Endothelial cell of umbilical vein (primary cell): ENCODE measurements around the gene PLA2R1. TPM values are rescaled to one million over a fixed set of nuclear protein-coding genes. Genes with fewer than 3 reads are reported as not detected.

ENCODE experiments used
- BruUV-seq: library from RNA; stranded (reverse); fragments of 400-500 nt; replicated peaks from 2 replicates; lab custom pipeline; 2021; lab: Mats Ljungman, UMichigan
- CTCF ChIA-PET: fragments of 300-600, 350-600 bp; sonication (Branson Sonifier 250); formaldehyde crosslinking; loops from one replicate; lab custom pipeline; 2021; ENCODE audit warnings: antibody characterized with exemption, inconsistent platforms; lab: Charles Lee
- POLR2A ChIA-PET: fragments of 300-600, 350-600 bp; sonication (Branson Sonifier 250); formaldehyde crosslinking; loops from one replicate; lab custom pipeline; 2021; ENCODE audit warnings: antibody characterized with exemption, inconsistent platforms; lab: Charles Lee
- DNase-seq: peaks from one replicate; pipeline ENCODE4 v3.0.0-alpha.2; 2011; ENCODE audit warnings: low read depth, low spot score
- FAIRE-seq: peaks from 2 replicates; lab custom pipeline; 2011; peaks lifted over from hg19 to GRCh38; lab: Jason Lieb, UNC
- H2AFZ ChIP-seq: 2 replicates; pipeline ENCODE4 v1.6.0; 2012; ENCODE audit warnings: low read depth, low read length, control low read depth, inconsistent platforms
- H3K27ac ChIP-seq: 2 replicates; pipeline ENCODE4 v1.5.1; 2011; ENCODE audit warnings: low read depth, mild to moderate bottlenecking, control low read depth, low read length, moderate library complexity; ENCODE audit not compliant: insufficient read depth
- H3K27me3 ChIP-seq, 2 experiments: 2 replicates each; pipeline versions ENCODE4 v1.6.0 to v1.6.1; 2011; ENCODE audit warnings: low read length in 2 of 2, mixed read lengths in 1 of 2; ENCODE audit not compliant: control insufficient read depth in 2 of 2, insufficient read depth in 2 of 2
- H3K36me3 ChIP-seq, 2 experiments: 2 replicates in 1 of 2; 3 replicates in 1 of 2; pipeline ENCODE4 v1.5.1; 2011; ENCODE audit warnings: low read length in 2 of 2, mild to moderate bottlenecking in 1 of 2, moderate library complexity in 1 of 2; ENCODE audit not compliant: control insufficient read depth in 2 of 2, insufficient read depth in 2 of 2; ENCODE audit errors: extremely low read depth in 1 of 2
- H3K4me1 ChIP-seq: 3 replicates; pipeline ENCODE4 v1.5.1; 2011; ENCODE audit warnings: mild to moderate bottlenecking, low read length; ENCODE audit not compliant: control insufficient read depth, insufficient read depth; ENCODE audit errors: extremely low read depth
- H3K4me2 ChIP-seq: 2 replicates; pipeline ENCODE4 v1.6.1; 2011; ENCODE audit warnings: low read length, control low read depth, mixed read lengths; ENCODE audit not compliant: insufficient read depth
- H3K4me3 ChIP-seq, 3 experiments: fragments of 200-600 bp in 1 of 3; sonication (generic), shearing (Covaris generic) in 1 of 3; replicated peaks in 1 of 3; 2 replicates each; pipeline ENCODE4 v1.5.1; 2011 to 2016; ENCODE audit warnings: control low read depth in 3 of 3, low read length in 3 of 3, mild to moderate bottlenecking in 2 of 3, inconsistent platforms in 1 of 3, low read depth in 1 of 3, moderate library complexity in 1 of 3; ENCODE audit not compliant: insufficient read depth in 1 of 3
- H3K79me2 ChIP-seq: 2 replicates; pipeline ENCODE4 v1.6.0; 2012; ENCODE audit warnings: low read length, inconsistent platforms; ENCODE audit not compliant: control insufficient read depth, insufficient read depth
- H3K9ac ChIP-seq: replicated peaks from 2 replicates; pipeline ENCODE3; 2011; ENCODE audit warnings: low read length, control low read depth; ENCODE audit not compliant: insufficient read depth; ENCODE audit errors: extremely low read depth
- H3K9me1 ChIP-seq: replicated peaks from 3 replicates; pipeline ENCODE4 v1.6.0; 2011; ENCODE audit warnings: mild to moderate bottlenecking, low read length; ENCODE audit not compliant: control insufficient read depth, insufficient read depth; ENCODE audit errors: extremely low read depth
- H3K9me3 ChIP-seq: replicated peaks from 2 replicates; pipeline ENCODE4 v1.5.1; 2012; ENCODE audit warnings: low read length, inconsistent platforms; ENCODE audit not compliant: control insufficient read depth, insufficient read depth
- H4K20me1 ChIP-seq: replicated peaks from 2 replicates; pipeline ENCODE3; 2011; ENCODE audit warnings: mild to moderate bottlenecking, low read length; ENCODE audit not compliant: control insufficient read depth, insufficient read depth; ENCODE audit errors: extremely low read depth
- CTCF ChIP-seq, 2 donors: IDR thresholded peaks; 1 replicate in 1 of 2; 2 replicates in 1 of 2; pipeline ENCODE4 v1.5.1; 2011; ENCODE audit warnings: low read length in 2 of 2, mild to moderate bottlenecking in 2 of 2, moderate library complexity in 2 of 2, control low read depth in 1 of 2, inconsistent platforms in 1 of 2, low read depth in 1 of 2; ENCODE audit not compliant: insufficient read depth in 1 of 2; ENCODE audit errors: extremely low read depth in 1 of 2
- EZH2 ChIP-seq: IDR thresholded peaks from 2 replicates; pipeline ENCODE4 v1.6.1; 2012; ENCODE audit warnings: borderline replicate concordance, low read depth, mild to moderate bottlenecking, moderate library complexity, low read length, inconsistent platforms; ENCODE audit not compliant: severe bottlenecking
- GATA2 ChIP-seq: IDR thresholded peaks from 2 replicates; pipeline ENCODE4 v1.7.0; 2011; ENCODE audit warnings: low read depth, mild to moderate bottlenecking, moderate library complexity, mixed read lengths, low read length; ENCODE audit not compliant: insufficient read length, insufficient read depth
- JUN ChIP-seq: IDR thresholded peaks from 2 replicates; pipeline ENCODE4 v1.6.1; 2011; ENCODE audit warnings: borderline replicate concordance, low read depth; ENCODE audit not compliant: insufficient read length, insufficient read depth
- MYC ChIP-seq: IDR thresholded peaks from one replicate; pipeline ENCODE4 v1.6.1; 2011; ENCODE audit warnings: mild to moderate bottlenecking, low read depth, low read length
- POLR2A ChIP-seq: IDR thresholded peaks from 2 replicates; pipeline ENCODE4 v1.6.1; 2012; ENCODE audit warnings: low read depth, mild to moderate bottlenecking, control low read depth, low read length
- POLR2AphosphoS5 ChIP-seq: IDR thresholded peaks from 2 replicates; pipeline ENCODE4 v1.6.1; 2012; ENCODE audit warnings: low read depth, mild to moderate bottlenecking, control low read depth, low read length, moderate library complexity; ENCODE audit not compliant: insufficient read depth
- dilution Hi-C: fragments of 300-500 bp; cut with MboI; formaldehyde crosslinking; loops from one replicate; pipeline ENCODE4 v1.15.0; 2019; ENCODE audit warnings: low sequenced_read_pairs; ENCODE audit not compliant: extremely low pct_ligation_motif_present
- intact Hi-C: fragments of 100-400 bp; cut with micrococcal nuclease; formaldehyde crosslinking; loops from one replicate; pipeline ENCODE4 v1.10.0; 2022
- polyA plus RNA-seq, 4 experiments: library from polyadenylated mRNA; depleted of rRNA in 3 of 4; stranded (reverse) in 3 of 4; unstranded in 1 of 4; fragments of >200 nt; gene quantifications; 2 replicates each; pipeline versions ENCODE4 v1.2.1 to v1.2.3, GENCODE V29; 2011 to 2012; ENCODE audit warnings: missing spikeins in 1 of 4
- total RNA-seq: library from RNA; stranded (reverse); gene quantifications from 2 replicates; pipeline ENCODE4 v1.2.3, GENCODE V29; 2021
- TF ChIP-seq, protein P1 (sequence below): IDR thresholded peaks from 2 replicates; pipeline ENCODE4 v1.6.1; 2011; ENCODE audit not compliant: insufficient read depth, insufficient read length

PLA2R1 gene
- total and polyA plus RNA-seq, 2 donors (not counting 3 experiments of a cell fraction or from before 2014, with no cell fraction given) = 6.9 to 14.4 TPM

DNA sequence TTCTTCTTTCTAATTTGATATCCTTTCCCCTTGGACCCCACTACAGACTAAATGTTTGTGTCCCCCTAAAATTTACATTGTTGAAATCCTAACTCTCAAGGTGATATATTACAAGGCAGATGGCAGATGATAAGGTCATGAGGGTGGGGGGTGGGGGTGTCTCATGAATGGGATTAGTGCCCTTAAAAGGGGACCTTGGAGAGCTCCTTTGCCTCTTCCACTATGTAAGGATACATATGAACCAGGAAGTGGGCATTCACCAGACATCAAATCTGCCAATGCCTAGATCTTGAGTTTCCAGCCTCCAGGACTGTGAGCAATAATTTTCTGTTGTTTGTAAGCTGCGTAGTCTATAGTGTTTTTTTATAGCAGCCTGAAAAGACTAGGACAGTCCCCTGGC is 89.1 kb downstream of the PLA2R1 start:
- no peaks in the 10 kb centered on the region for H3K79me2 ChIP-seq
- ChIA-PET CTCF (interaction anchor here (1.7 kb wide), 1 partner anchor 1020 kb away, joined by 4 read pairs; no protein-coding TSS in a partner anchor), POLR2A (no interaction called here)
- no peak overlapping the region for H3K9ac ChIP-seq
- dilution Hi-C loops = no loop called here
- DNase-seq = no peak
- no peak overlapping the region for H3K27ac ChIP-seq
- H3K9me3 ChIP-seq = no peaks in the 10 kb centered on the region
- no peaks in the 10 kb centered on the region for H4K20me1 ChIP-seq
- H3K9me1 ChIP-seq = no peaks in the 10 kb centered on the region
- peaks cover 0 to 1% of the 10 kb centered on the region in 2 experiments for H3K36me3 ChIP-seq
- TF ChIP-seq POLR2A = no peak
- TF ChIP-seq, protein P1, sequence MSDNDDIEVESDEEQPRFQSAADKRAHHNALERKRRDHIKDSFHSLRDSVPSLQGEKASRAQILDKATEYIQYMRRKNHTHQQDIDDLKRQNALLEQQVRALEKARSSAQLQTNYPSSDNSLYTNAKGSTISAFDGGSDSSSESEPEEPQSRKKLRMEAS = no peak
- no peak for TF ChIP-seq POLR2AphosphoS5
- no peaks in the 10 kb centered on the region for H3K4me1 ChIP-seq
- intact Hi-C loops = no loop called here
- H3K4me2 ChIP-seq = no peak overlapping the region
- BruUV-seq = no TSS peak
- H3K4me3 ChIP-seq = no peak overlapping the region
- no peak overlapping the region for H2AFZ ChIP-seq
- no peak for FAIRE-seq
- no peaks in the 10 kb centered on the region for H3K27me3 ChIP-seq

DNA sequence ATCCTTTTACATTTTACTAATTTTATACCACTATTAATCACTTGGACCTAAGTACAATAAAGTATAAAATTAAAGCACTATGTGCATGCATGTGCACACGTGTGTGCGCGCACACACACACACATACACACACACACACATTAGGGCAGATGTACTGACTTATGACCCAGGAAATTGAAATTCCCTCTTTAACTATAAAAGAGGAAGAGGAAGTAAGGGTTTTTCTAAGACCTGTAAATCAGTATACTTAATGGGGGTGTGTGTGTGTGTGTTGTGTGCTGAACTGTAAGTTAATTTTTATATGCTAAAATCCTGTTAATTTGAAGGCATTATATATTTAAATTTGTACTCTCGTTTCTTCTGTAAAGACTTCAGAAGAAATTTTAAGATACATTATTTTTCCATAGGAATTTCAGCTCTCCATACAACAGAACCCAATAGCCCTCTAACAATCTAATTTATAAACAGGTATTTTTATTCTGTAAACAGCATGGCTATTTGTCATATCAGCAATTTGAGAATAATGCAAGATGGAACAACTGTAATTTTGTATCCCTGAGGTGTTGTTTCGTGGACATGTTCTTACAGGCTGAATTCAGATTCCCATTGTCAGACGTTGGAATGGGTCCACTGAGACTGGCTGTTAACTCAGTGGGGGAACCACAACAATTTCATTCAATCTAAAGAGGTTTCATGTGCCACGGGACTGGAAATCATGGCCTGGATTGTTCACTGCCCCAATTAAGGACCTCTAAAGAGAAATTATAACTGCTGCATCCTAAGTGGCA is 90.9 kb downstream of the PLA2R1 start:
- ChIA-PET CTCF (interaction anchor here (1.7 kb wide), 1 partner anchor 1022 kb away, joined by 4 read pairs; no protein-coding TSS in a partner anchor), POLR2A (no interaction called here)
- intact Hi-C loops = no loop called here
- Histone ChIP-seq H3K9me3 (no peaks in the 10 kb centered on the region), H3K27me3 (no peaks in the 10 kb centered on the region), H4K20me1 (no peaks in the 10 kb centered on the region), H3K27ac (no peak overlapping the region), H3K9ac (no peak overlapping the region), H3K36me3 (peaks cover 0 to 1% of the 10 kb centered on the region in 2 experiments), H2AFZ (no peak overlapping the region), H3K79me2 (no peaks in the 10 kb centered on the region), H3K4me2 (no peak overlapping the region), H3K4me1 (peaks cover 2% of the 10 kb centered on the region), H3K4me3 (no peak overlapping the region), H3K9me1 (no peaks in the 10 kb centered on the region)
- no TSS peak for BruUV-seq
- FAIRE-seq (no peak), DNase-seq (no peak)
- dilution Hi-C loops = no loop called here
- TF ChIP-seq POLR2AphosphoS5 (no peak), JUN (no peak), CTCF (IDR thresholded peaks at IDR 0.05; ENCODE audit: extremely low read depth in 1 of 2, insufficient read depth in 1 of 2, low read depth in 1 of 2, low read length in 2 of 2) (no peak), GATA2 (no peak), POLR2A (no peak), EZH2 (no peak), MYC (no peak)
- TF ChIP-seq, protein P1 = no peak
